ENCODE measurements around the gene NPHP4.

The NPHP4 gene

DNA sequence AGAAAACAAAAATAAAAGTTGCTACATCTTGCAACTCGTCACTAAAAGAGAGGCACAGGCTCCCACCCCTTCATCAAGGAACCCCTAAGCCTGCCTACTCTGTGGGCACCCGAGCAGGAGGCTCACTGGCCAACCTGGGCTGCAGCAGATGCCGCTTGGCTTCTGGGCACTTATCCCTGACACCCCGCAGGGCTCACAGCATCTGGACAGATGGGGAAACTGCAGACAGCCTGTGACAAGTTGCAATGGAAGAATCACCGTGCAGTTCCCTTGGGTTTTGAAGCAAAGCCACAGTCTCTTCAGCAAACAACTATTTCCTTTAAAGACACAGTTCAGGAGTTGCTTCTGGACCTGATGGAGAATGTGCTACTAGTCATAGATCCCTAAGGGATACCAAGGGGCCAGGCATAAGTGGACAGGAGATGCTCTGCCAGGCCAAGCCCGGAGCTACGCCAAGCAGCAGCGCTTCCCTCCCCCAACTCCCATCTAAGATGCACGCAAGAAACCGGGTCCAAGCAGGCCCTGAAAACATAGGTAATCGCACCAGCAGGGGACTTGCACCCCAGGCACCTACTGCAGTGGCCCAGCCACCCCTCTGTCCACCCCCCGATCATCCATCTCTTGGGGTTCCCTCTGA, 170.6 kb downstream of the NPHP4 start:
- no peak overlapping the region for H3K56ac ChIP-seq (ENCODE audit: low read length)
- no peak overlapping the region for H3K9ac ChIP-seq (ENCODE audit: low read length)
- no peak overlapping the region for H2AK5ac ChIP-seq (ENCODE audit: low read length)
- no peak overlapping the region for H3K4me2 ChIP-seq (ENCODE audit: low read length)
- WGBS (ENCODE audit: extremely low coverage, insufficient coverage, low lambda C conversion rate) = no CpG with 5 or more reads among the region's 12 CpGs
- no peak overlapping the region for H3K23ac ChIP-seq (ENCODE audit: low read length)
- no peaks in the 10 kb centered on the region for H3K4me1 ChIP-seq (ENCODE audit: control insufficient read depth, low read depth, low read length)
- no peaks in the 10 kb centered on the region for H3K36me3 ChIP-seq (ENCODE audit: control insufficient read depth, insufficient read depth, low read length)
- H2BK15ac ChIP-seq (replicated peaks; ENCODE audit: low read depth) = no peak overlapping the region
- H4K8ac ChIP-seq (ENCODE audit: low read depth, low read length) = no peak overlapping the region
- H4K5ac ChIP-seq (ENCODE audit: low read length) = no peak overlapping the region
- H3K27me3 ChIP-seq (ENCODE audit: insufficient read depth, low read length, poor library complexity) = no peaks in the 10 kb centered on the region
- no peak overlapping the region for H2BK5ac ChIP-seq (ENCODE audit: low read length)
- DNase-seq = no peak
- H3K79me2 ChIP-seq (ENCODE audit: control insufficient read depth, insufficient read depth, low read length) = no peaks in the 10 kb centered on the region
- H3K4ac ChIP-seq (ENCODE audit: low read depth, low read length) = no peak overlapping the region
- no peaks in the 10 kb centered on the region for H3K79me1 ChIP-seq (ENCODE audit: low read length)
- H3K4me3 ChIP-seq (ENCODE audit: low read length) = no peak overlapping the region
- no peak overlapping the region for H3K27ac ChIP-seq (ENCODE audit: low read depth, low read length)
- H3K18ac ChIP-seq (ENCODE audit: low read length) = no peak overlapping the region
- no peak overlapping the region for H2BK120ac ChIP-seq (ENCODE audit: low read depth, low read length)

DNA sequence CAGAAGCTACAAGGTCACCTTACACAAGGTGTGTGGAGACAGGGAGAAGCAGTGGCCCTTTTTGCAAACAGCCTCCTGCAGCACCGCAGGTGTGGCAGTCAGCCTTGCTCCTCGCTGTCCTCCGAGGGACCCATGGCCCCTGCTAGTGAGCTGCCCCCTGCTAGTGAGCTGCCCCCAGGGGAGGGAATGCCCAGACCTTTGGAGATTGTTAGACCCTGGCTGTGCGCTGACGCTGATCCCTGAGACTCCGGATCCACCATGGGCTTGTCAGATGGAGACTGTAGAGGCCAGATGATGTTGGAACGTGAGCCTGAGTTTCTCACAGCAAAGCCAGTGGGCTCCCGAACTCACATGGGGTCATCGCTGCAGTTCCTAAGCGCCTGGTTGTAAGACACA, 172.2 kb downstream of the NPHP4 start:
- DNase-seq = no peak
- no peak overlapping the region for H2BK120ac ChIP-seq (ENCODE audit: low read depth, low read length)
- no peak overlapping the region for H3K27ac ChIP-seq (ENCODE audit: low read depth, low read length)
- H3K27me3 ChIP-seq (ENCODE audit: insufficient read depth, low read length, poor library complexity) = no peaks in the 10 kb centered on the region
- no peak overlapping the region for H3K9ac ChIP-seq (ENCODE audit: low read length)
- no peak overlapping the region for H4K5ac ChIP-seq (ENCODE audit: low read length)
- H2AK5ac ChIP-seq (ENCODE audit: low read length) = no peak overlapping the region
- no peak overlapping the region for H3K18ac ChIP-seq (ENCODE audit: low read length)
- no peak overlapping the region for H3K4me3 ChIP-seq (ENCODE audit: low read length)
- H3K4ac ChIP-seq (ENCODE audit: low read depth, low read length) = no peak overlapping the region
- no peak overlapping the region for H3K23ac ChIP-seq (ENCODE audit: low read length)
- H3K4me2 ChIP-seq (ENCODE audit: low read length) = no peak overlapping the region
- H3K79me1 ChIP-seq (ENCODE audit: low read length) = no peaks in the 10 kb centered on the region
- no peak overlapping the region for H2BK5ac ChIP-seq (ENCODE audit: low read length)
- H3K4me1 ChIP-seq (ENCODE audit: control insufficient read depth, low read depth, low read length) = no peaks in the 10 kb centered on the region
- no peak overlapping the region for H3K56ac ChIP-seq (ENCODE audit: low read length)
- H4K8ac ChIP-seq (ENCODE audit: low read depth, low read length) = no peak overlapping the region
- no peaks in the 10 kb centered on the region for H3K36me3 ChIP-seq (ENCODE audit: control insufficient read depth, insufficient read depth, low read length)
- H2BK15ac ChIP-seq (replicated peaks; ENCODE audit: low read depth) = no peak overlapping the region
- WGBS (ENCODE audit: extremely low coverage, insufficient coverage, low lambda C conversion rate) = no CpG with 5 or more reads among the region's 10 CpGs
- no peaks in the 10 kb centered on the region for H3K79me2 ChIP-seq (ENCODE audit: control insufficient read depth, insufficient read depth, low read length)

DNA sequence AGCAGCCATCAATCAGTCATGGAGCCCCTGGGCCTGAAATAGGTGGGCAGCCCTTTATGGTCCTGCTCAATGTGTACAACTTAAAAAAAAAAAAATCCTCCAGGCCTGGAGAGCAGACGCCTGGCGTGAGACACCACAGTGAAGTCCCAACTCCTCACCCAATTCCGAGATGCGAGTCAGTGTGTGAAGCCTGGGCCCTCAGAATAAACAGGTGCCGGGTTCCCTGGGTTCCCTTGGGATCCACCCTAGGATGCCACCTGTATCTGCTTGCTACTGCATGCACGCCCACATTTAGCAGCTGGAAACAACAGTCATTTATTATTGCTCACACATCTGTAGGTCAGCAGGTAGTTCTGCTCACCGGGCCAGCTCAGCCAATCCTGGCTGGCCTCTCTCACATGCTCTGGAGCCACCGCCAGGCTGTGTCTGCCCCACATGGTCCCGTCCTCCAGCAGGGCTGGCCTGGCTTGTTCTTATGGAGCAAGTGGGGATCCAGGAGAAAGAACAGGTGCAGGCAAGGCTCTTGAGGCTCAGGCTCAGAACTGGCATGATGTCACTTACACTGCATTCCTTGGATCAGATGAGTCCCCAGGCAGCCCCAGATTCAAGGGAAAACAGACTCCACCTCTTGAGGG, 172.7 kb downstream of the NPHP4 start:
- WGBS (ENCODE audit: extremely low coverage, insufficient coverage, low lambda C conversion rate) = no CpG with 5 or more reads among the region's 9 CpGs
- Histone ChIP-seq H4K5ac (ENCODE audit: low read length) (no peak overlapping the region), H3K27ac (ENCODE audit: low read depth, low read length) (no peak overlapping the region)

DNA sequence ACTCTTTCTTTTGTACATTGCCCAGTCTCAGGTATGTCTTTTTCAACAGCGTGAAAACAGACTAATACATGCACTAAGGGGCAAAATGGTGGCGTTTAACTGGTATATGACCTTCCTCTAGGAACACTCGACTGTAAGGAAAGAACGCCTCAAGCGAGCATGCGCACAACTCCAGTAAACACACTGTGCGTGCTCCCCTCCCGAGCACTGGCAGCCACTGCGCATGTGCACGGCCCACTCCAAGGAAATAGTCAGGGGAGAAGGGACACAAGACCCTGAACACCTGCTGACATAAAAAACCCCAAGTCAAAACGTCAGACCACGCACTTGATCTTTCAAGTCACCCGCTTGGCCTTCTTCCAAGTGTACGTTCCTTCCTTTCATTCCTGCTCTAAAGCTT, 173.5 kb downstream of the NPHP4 start:
- H3K79me1 ChIP-seq (ENCODE audit: low read length) = no peaks in the 10 kb centered on the region
- H3K23ac ChIP-seq (ENCODE audit: low read length) = no peak overlapping the region
- WGBS (ENCODE audit: extremely low coverage, insufficient coverage, low lambda C conversion rate) = no CpG with 5 or more reads among the region's 14 CpGs
- H3K56ac ChIP-seq (ENCODE audit: low read length) = no peak overlapping the region
- no peak overlapping the region for H3K4me3 ChIP-seq (ENCODE audit: low read length)
- H2BK5ac ChIP-seq (ENCODE audit: low read length) = no peak overlapping the region
- no peak overlapping the region for H2AK5ac ChIP-seq (ENCODE audit: low read length)
- H3K9ac ChIP-seq (ENCODE audit: low read length) = no peak overlapping the region
- no peak overlapping the region for H3K4me2 ChIP-seq (ENCODE audit: low read length)
- H3K27ac ChIP-seq (ENCODE audit: low read depth, low read length) = no peak overlapping the region
- no peak overlapping the region for H4K5ac ChIP-seq (ENCODE audit: low read length)
- H3K18ac ChIP-seq (ENCODE audit: low read length) = no peak overlapping the region
- no peak for DNase-seq
- H4K8ac ChIP-seq (ENCODE audit: low read depth, low read length) = no peak overlapping the region
- no peaks in the 10 kb centered on the region for H3K27me3 ChIP-seq (ENCODE audit: insufficient read depth, low read length, poor library complexity)
- H3K79me2 ChIP-seq (ENCODE audit: control insufficient read depth, insufficient read depth, low read length) = no peaks in the 10 kb centered on the region
- H2BK15ac ChIP-seq (replicated peaks; ENCODE audit: low read depth) = no peak overlapping the region
- no peak overlapping the region for H3K4ac ChIP-seq (ENCODE audit: low read depth, low read length)
- H3K4me1 ChIP-seq (ENCODE audit: control insufficient read depth, low read depth, low read length) = no peaks in the 10 kb centered on the region
- H3K36me3 ChIP-seq (ENCODE audit: control insufficient read depth, insufficient read depth, low read length) = no peaks in the 10 kb centered on the region
- H2BK120ac ChIP-seq (ENCODE audit: low read depth, low read length) = no peak overlapping the region

More for the DNA sequence above, 172.7 kb downstream of the NPHP4 start:
- DNase-seq = no peak
- no peaks in the 10 kb centered on the region for H3K4me1 ChIP-seq (ENCODE audit: control insufficient read depth, low read depth, low read length)
- H3K23ac ChIP-seq (ENCODE audit: low read length) = no peak overlapping the region
- no peaks in the 10 kb centered on the region for H3K36me3 ChIP-seq (ENCODE audit: control insufficient read depth, insufficient read depth, low read length)
- H3K27me3 ChIP-seq (ENCODE audit: insufficient read depth, low read length, poor library complexity) = no peaks in the 10 kb centered on the region
- no peak overlapping the region for H3K18ac ChIP-seq (ENCODE audit: low read length)
- no peak overlapping the region for H3K4ac ChIP-seq (ENCODE audit: low read depth, low read length)
- H3K79me1 ChIP-seq (ENCODE audit: low read length) = no peaks in the 10 kb centered on the region
- H2BK15ac ChIP-seq (replicated peaks; ENCODE audit: low read depth) = no peak overlapping the region
- H3K4me3 ChIP-seq (ENCODE audit: low read length) = no peak overlapping the region
- H2AK5ac ChIP-seq (ENCODE audit: low read length) = no peak overlapping the region
- H4K8ac ChIP-seq (ENCODE audit: low read depth, low read length) = no peak overlapping the region
- H3K79me2 ChIP-seq (ENCODE audit: control insufficient read depth, insufficient read depth, low read length) = no peaks in the 10 kb centered on the region
- H2BK5ac ChIP-seq (ENCODE audit: low read length) = no peak overlapping the region
- H2BK120ac ChIP-seq (ENCODE audit: low read depth, low read length) = no peak overlapping the region
- H3K4me2 ChIP-seq (ENCODE audit: low read length) = no peak overlapping the region
- no peak overlapping the region for H3K56ac ChIP-seq (ENCODE audit: low read length)
- H3K9ac ChIP-seq (ENCODE audit: low read length) = no peak overlapping the region

DNA sequence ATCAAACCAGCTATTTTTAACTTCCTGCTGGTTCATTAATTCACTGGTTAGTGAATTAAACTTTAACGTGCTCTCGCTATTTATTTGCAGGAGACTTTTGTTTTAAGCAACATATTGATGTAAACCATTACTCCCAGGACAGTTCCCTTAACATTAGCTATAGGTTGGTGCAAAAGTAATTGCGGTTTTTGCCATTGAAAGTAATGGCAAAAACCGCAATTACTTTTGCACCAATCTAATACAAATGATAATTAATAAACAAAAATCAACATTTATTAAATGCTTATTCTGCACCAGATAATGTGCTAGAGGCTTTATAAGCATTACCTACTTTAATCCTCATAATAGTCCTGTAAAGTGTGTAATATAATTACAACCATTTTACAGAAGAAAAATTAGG, 176.5 kb downstream of the NPHP4 start:
- Histone ChIP-seq H3K79me1 (ENCODE audit: low read length) (no peaks in the 10 kb centered on the region), H3K27me3 (ENCODE audit: insufficient read depth, low read length, poor library complexity) (no peaks in the 10 kb centered on the region), H2BK5ac (ENCODE audit: low read length) (no peak overlapping the region), H3K9ac (ENCODE audit: low read length) (no peak overlapping the region), H3K4me2 (ENCODE audit: low read length) (no peak overlapping the region), H3K27ac (ENCODE audit: low read depth, low read length) (no peak overlapping the region), H2AK5ac (ENCODE audit: low read length) (no peak overlapping the region), H2BK120ac (ENCODE audit: low read depth, low read length) (no peak overlapping the region), H3K4me1 (ENCODE audit: control insufficient read depth, low read depth, low read length) (no peaks in the 10 kb centered on the region), H3K36me3 (ENCODE audit: control insufficient read depth, insufficient read depth, low read length) (no peaks in the 10 kb centered on the region), H3K4me3 (ENCODE audit: low read length) (no peak overlapping the region), H3K4ac (ENCODE audit: low read depth, low read length) (no peak overlapping the region), H3K23ac (ENCODE audit: low read length) (no peak overlapping the region), H4K5ac (ENCODE audit: low read length) (no peak overlapping the region), H3K56ac (ENCODE audit: low read length) (no peak overlapping the region), H2BK15ac (replicated peaks; ENCODE audit: low read depth) (no peak overlapping the region), H4K8ac (ENCODE audit: low read depth, low read length) (no peak overlapping the region), H3K18ac (ENCODE audit: low read length) (no peak overlapping the region), H3K79me2 (ENCODE audit: control insufficient read depth, insufficient read depth, low read length) (no peaks in the 10 kb centered on the region)
- DNase-seq = no peak
- WGBS (ENCODE audit: extremely low coverage, insufficient coverage, low lambda C conversion rate) = no CpG with 5 or more reads among the region's 4 CpGs

DNA sequence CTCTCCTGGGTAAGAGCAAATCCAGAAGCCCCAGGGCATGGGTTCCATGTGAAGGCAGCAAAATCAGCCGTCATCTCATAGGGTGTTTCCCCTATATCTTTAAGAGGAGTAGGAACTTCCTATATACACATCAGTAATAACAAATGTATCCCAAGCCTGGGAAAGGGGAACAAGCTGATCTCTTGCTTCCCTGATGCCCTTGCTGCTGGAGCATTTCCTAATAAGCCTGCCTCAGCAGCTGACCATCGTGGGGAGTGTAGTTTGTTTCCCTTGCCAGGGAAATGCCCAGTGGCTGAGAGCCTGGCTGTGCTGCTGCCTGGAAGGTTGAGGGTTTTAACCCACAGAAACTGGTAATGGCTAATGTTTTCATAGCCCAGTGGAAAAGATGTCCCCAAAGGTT, 177.0 kb downstream of the NPHP4 start:
- WGBS (ENCODE audit: extremely low coverage, insufficient coverage, low lambda C conversion rate) = no CpG with 5 or more reads among the region's 2 CpGs
- Histone ChIP-seq H3K56ac (ENCODE audit: low read length) (no peak overlapping the region), H3K36me3 (ENCODE audit: control insufficient read depth, insufficient read depth, low read length) (no peaks in the 10 kb centered on the region), H3K79me1 (ENCODE audit: low read length) (no peaks in the 10 kb centered on the region), H4K8ac (ENCODE audit: low read depth, low read length) (no peak overlapping the region), H2BK15ac (replicated peaks; ENCODE audit: low read depth) (no peak overlapping the region), H3K23ac (ENCODE audit: low read length) (no peak overlapping the region), H2AK5ac (ENCODE audit: low read length) (no peak overlapping the region), H3K18ac (ENCODE audit: low read length) (no peak overlapping the region), H3K4ac (ENCODE audit: low read depth, low read length) (no peak overlapping the region), H3K4me2 (ENCODE audit: low read length) (no peak overlapping the region), H2BK5ac (ENCODE audit: low read length) (no peak overlapping the region), H3K4me1 (ENCODE audit: control insufficient read depth, low read depth, low read length) (no peaks in the 10 kb centered on the region), H3K79me2 (ENCODE audit: control insufficient read depth, insufficient read depth, low read length) (no peaks in the 10 kb centered on the region), H3K4me3 (ENCODE audit: low read length) (no peak overlapping the region), H2BK120ac (ENCODE audit: low read depth, low read length) (no peak overlapping the region), H3K27me3 (ENCODE audit: insufficient read depth, low read length, poor library complexity) (no peaks in the 10 kb centered on the region), H4K5ac (ENCODE audit: low read length) (no peak overlapping the region), H3K9ac (ENCODE audit: low read length) (no peak overlapping the region), H3K27ac (ENCODE audit: low read depth, low read length) (no peak overlapping the region)
- DNase-seq = no peak
